Activated T-cell treated with anti-CD3 and anti-CD28 coated beads for 1 hour (primary cell): Measurements from ENCODE around the gene CDH13.

Source experiments
- DNase-seq: peaks from one replicate; pipeline ENCODE4 v3.0.0-alpha.2; 2020; ENCODE audit warnings: low read depth

CDH13 gene

DNA sequence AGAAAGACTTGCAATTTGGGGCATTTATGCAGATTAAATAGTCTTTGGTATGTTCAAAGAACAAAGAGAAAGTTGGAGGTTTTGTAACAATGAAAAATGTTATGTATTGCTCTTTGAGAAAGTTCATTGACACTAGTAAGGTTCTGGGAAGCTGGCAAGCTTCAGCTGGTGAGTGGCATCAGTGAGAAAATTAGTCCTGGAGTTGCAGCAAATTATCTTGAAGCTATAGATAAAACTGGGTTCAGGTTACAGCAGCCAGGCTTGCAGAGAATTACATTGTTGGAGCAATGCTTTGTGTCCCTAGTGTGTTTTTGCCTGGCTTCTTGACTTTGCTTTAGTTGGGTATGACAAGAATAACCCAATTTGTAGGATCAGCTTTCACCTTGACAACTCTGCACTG is 221.2 kb downstream of the CDH13 start:
- no peak for DNase-seq

GRCh38 chr16:82852388-82853008 is 225.7 kb downstream of the CDH13 start:
- DNase-seq = no peak

GRCh38 chr16:82855471-82855870 is 228.7 kb downstream of the CDH13 start:
- no peak for DNase-seq

- no peak for DNase-seq
Observed at GRCh38 chr16:82857693-82858365, 231.1 kb downstream of the CDH13 start.

GRCh38 chr16:82859662-82860061 is 232.9 kb downstream of the CDH13 start:
- DNase-seq = no peak

DNA sequence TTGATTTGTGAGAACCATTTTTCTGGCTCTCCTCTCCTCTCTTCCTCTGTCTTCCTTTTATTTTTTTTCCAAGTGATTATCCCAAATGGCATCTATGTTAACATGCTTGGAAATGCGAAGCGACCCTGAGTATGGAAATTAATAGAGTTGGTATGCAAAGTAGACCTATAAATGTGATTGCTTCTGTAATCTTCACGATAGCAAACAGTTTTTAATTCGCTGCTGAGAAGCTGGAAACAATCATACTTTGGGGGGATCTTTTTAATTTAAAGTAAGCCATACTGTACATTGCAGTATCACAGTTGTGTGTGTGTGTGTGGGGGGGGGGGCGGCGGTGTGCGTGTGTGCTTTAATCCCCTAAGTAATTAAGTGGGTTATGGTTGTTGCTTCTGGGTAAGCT is 233.3 kb downstream of the CDH13 start:
- no peak for DNase-seq

DNA sequence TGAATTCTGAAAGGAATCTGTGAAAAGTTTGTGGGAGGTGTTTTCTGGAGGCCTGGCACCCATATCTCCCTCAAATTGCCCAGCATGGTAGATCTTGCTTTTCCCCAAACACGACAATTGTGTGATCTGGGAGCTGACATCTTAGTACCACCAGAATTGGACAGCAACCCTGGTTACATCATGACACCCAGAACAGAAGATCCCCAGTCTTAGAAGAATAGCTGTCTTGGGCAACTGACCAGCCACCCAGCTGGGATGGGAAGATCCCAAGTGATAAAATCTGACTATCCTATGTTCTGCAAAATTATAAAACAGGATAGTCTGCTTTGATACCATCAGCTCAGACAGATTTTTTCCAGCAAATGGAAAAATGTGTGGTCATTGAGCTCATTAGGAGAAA is 235.3 kb downstream of the CDH13 start:
- no peak for DNase-seq

DNA sequence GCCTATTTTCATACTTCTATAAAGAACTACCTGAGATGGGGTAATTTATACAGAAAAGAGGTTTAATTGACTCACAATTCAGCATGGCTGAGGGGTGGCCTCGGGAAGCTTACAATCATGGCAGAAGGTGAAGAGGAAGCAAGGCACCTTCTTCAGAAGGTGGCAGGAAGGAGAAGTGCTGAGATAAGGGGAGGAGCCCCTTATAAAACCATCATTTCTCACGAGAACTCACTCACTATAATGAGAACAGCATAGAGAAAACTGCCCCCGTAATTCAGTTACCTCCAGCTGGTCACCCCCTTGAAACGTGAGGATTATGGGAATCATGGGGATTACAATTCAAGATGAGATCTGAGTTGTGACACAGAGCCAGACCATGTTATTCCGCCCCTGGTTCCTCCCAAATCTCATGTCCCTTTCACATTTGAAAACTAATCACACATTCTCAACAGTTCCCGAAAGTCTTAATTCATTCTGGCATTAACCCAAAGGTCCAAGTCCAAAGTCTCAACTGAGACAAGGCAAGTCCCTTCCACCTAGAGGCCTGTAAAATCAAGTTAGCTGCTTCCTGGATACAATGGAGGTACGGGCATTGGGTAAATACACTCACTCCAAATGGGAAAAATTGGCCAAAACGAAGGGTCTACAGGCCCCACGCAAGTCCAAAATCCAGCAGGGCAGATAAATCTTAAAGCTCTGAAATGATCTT is 237.7 kb downstream of the CDH13 start:
- no peak for DNase-seq

- DNase-seq = no peak
Observed at GRCh38 chr16:82865412-82865811, 238.6 kb downstream of the CDH13 start.

DNA sequence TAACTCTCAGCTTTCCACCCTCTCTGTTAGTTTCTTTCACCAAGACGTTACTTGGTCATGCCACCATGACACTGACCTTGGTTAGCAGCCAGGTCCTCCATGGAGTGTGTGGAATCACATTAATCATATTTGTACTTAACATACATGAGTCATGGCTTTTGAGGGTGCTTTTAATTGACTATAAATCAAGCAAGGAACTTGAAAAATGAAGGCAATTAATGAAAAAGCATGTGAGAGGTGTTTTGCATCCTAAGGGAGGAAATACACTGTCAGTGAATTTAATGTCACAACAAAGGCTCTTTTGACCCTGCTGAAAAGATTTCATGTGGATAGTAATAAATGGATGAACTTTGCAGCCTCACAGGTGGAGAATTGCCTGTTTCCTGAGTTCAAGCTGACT is 240.7 kb downstream of the CDH13 start:
- DNase-seq = no peak

GRCh38 chr16:82874271-82874670 is 247.5 kb downstream of the CDH13 start:
- DNase-seq = no peak

DNA sequence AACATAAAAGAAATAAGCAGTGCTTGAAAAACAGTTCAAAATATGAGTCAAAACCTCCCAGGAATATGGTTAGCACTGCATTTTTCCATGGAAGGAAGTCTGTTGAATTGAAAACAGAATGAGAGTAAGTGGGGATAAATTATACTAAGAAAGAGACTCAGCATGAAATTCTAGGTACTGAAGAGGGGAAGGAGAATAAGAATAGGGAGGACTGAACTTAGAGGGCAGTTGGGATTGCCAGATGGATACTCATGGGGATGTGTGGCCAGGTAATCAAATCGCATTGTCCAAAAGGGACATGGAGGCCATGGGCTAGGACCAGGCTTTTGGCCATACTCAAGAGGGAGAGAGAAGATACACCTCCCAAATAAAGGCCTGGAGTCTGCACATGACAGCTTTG is 247.9 kb downstream of the CDH13 start:
- DNase-seq = no peak

GRCh38 chr16:82876951-82877350 is 250.2 kb downstream of the CDH13 start:
- DNase-seq = no peak

DNA sequence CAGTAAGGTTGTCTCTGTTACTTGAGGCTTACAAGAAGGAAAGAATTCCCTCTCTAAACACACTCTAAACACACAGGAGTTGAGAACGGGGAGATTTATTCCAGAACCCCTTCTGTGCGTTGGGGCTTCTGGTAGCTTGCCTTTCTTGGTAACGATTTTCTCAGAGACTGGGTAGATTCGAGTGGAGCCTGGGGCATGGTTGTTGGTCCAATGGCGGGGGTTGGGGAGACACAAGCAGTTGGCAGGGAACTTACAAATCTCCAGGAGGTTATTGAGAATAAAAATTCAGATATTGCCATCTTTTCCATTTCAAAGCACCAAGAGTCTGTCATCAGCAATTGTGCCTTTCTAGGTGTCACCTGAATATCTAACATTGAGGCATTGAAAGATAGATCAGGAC is 251.7 kb downstream of the CDH13 start:
- DNase-seq = no peak

DNA sequence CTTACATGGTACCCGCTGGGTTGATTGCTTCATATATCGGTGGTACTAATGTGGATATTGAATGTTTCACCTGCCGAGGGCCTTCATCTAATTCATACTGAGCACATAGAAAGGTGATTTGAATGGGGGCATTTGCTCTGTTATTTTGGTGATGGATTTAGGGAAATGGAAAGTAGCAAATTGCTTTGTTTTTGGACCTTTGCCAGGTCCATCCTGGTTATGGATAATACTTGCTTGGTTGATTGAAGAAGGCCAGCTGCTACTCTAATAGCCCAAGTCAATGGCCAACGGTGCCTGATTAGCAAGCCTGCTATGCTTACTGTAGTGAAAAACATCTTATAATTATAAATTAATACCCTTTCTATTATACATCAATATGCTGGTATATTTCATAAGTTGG is 253.6 kb downstream of the CDH13 start:
- no peak for DNase-seq

DNA sequence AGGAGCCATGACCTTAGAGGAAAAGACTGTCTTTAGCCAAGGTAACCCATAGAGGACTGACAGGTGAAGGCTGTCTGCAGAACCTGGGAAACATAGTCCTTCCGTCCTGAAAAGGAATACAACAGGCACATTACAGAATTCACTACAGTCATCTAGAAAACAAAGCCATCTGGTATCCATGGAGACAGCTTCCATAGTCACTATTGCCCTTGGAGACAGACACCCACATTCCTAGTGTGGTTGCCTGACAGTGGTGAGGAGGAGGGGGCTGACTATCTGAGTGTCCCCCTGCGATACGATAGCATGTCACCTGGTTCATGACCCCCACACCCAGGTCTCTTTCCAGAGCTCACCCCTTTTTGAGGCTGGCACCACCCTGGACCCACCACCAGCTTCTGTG is 254.7 kb downstream of the CDH13 start:
- DNase-seq = no peak

DNA sequence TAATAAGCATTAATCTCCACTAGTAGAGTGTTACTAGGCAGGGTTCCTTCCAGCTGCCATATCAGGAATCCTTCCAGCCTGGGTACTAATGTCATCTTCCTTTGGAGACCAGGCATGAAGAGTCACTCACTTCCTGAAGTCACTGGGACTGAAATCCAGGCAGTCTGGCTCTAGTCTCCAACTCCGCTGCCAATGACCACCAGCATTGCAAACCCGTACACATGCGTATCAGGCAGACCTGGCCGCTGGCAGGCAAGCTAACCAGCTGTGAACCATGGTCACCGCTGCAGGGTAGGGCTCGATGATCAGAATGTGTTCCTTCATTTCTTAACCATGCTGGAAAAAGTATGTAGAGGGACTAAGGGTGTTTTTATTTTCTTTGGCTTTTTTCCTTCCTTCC is 255.5 kb downstream of the CDH13 start:
- no peak for DNase-seq

GRCh38 chr16:82882982-82883835 is 256.4 kb downstream of the CDH13 start:
- DNase-seq = no peak

GRCh38 chr16:82884320-82884898 is 257.6 kb downstream of the CDH13 start:
- DNase-seq = no peak

DNA sequence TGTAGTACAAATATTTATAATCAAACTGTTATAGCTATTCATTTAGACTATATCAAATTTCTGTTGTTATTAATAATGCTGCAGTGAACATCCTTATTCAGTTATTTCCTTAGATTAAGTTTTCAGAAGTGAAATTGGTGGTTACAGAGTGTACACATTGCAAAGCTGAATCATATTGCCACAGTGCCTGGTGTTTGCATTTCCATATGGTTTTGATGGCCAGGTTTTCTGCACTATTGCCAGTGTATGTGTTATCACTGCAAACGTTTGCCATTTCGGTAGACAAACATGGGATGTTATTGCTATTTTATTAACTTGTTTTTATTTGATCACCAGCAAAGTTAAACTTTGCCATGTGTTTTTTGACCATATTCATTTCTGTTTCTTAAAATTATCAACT is 259.4 kb downstream of the CDH13 start:
- DNase-seq = no peak

DNA sequence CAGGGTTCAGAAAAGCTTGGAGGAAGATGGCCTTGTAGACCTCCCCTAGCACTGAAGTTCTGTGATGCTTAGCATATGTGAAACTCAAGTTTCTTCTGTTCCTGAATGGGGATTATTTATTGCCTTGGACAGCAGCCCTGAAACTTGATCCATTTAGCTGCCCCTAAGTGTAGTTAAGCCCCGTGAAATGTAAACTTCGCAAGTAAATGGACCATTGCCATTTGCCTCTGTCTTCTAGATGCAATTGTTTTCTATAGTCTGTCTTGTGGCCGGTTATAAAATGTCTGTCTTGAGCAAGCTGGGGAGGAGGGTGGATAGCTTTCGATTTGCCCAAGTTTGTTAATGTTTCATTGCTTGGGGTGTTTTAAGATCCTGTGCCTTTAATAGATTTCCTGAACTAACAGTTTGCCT is 261.8 kb downstream of the CDH13 start:
- no peak for DNase-seq

DNA sequence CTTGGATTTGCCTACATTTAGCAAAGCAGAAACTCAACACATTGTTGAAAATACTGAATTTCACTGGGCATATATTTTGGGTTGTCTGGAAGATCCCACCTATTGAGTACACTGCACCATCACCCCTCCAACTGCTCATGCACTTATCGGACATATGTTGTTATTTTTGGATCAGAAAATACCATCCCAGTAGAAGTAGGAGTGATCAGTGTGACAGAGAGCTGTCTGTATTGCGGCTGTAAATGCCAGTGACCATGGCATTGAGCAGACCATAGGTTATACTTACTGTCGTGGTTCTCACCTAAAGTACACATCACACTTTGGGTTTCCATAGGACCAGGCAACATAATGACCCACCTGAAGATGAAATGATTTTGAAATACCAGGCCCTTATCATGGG is 264.7 kb downstream of the CDH13 start:
- no peak for DNase-seq
